GM21825 (cell line): ENCODE results near the gene PRRC2B.
A peak's percentile ranks its signal among the peaks of the same experiment; 100 is the strongest.
"Not testable (repeated sequence)": the region's sequence is repeated elsewhere in the genome, so short reads cannot be mapped to it uniquely, and the experiment has no call there.

Experiments
- ATAC-seq: cut with Tn5 transposase; IDR thresholded peaks from one replicate; pipeline ENCODE4 v1.9.1; 2021; ENCODE audit warnings: mild to moderate bottlenecking, moderate library complexity; ENCODE audit not compliant: unreplicated experiment

PRRC2B gene

GRCh38 chr9:131393622-131394463, at the start of gene PRRC2B:
Gene PRRC2B, plus strand, starts transcription at chr9:131394086. Its CDS starts 36,059 bp downstream, at chr9:131430145.
- peak; percentile 40 for ATAC-seq

- ATAC-seq: not testable (repeated sequence)
These were observed 48.9 kb upstream of the PRRC2B start for GRCh38 chr9:131344931-131345535.

GRCh38 chr9:131346559-131346958, 47.3 kb upstream of the PRRC2B start:
- ATAC-seq: no peak

GRCh38 chr9:131347376-131348020, 46.4 kb upstream of the PRRC2B start:
- ATAC-seq: no peak

- ATAC-seq: no peak
These were observed 45.0 kb upstream of the PRRC2B start for GRCh38 chr9:131348631-131349521.

GRCh38 chr9:131349522-131349880, 44.4 kb upstream of the PRRC2B start:
- no peak for ATAC-seq

- ATAC-seq: peak; percentile 47
These were observed 43.9 kb upstream of the PRRC2B start for GRCh38 chr9:131349881-131350563.

GRCh38 chr9:131356479-131356878, 37.4 kb upstream of the PRRC2B start:
- ATAC-seq: not testable (repeated sequence)

- ATAC-seq: no peak
These were observed 35.3 kb upstream of the PRRC2B start for GRCh38 chr9:131358556-131358955.

- ATAC-seq: no peak
These were observed 32.6 kb upstream of the PRRC2B start for GRCh38 chr9:131361202-131361833.

GRCh38 chr9:131365546-131365945, 28.3 kb upstream of the PRRC2B start:
- no peak for ATAC-seq

- no peak for ATAC-seq
These were observed 27.0 kb upstream of the PRRC2B start for GRCh38 chr9:131366761-131367401.

GRCh38 chr9:131367450-131367849, 26.4 kb upstream of the PRRC2B start:
- ATAC-seq: no peak

GRCh38 chr9:131370638-131371037, 23.2 kb upstream of the PRRC2B start:
- ATAC-seq: no peak

GRCh38 chr9:131372599-131372973, 21.3 kb upstream of the PRRC2B start:
- ATAC-seq: not testable (repeated sequence)

- not testable (repeated sequence) for ATAC-seq
These were observed 19.2 kb upstream of the PRRC2B start for GRCh38 chr9:131374638-131375037.

- no peak for ATAC-seq
These were observed 14.8 kb upstream of the PRRC2B start for GRCh38 chr9:131379056-131379455.

- ATAC-seq: no peak
These were observed 10.8 kb upstream of the PRRC2B start for GRCh38 chr9:131382850-131383729.
